GM23338 (cell line): ENCODE measurements around the gene RAB20. TPM values are rescaled to one million over a fixed set of nuclear protein-coding genes. Genes with fewer than 3 reads are reported as not detected.
A peak's percentile ranks its signal among the peaks of the same experiment; 100 is the strongest.

ENCODE experiments used
- ATAC-seq: fragments of 200-7000 bp; cut with Tn5 transposase; 3 replicates; pipeline ENCODE4 v1.9.1; 2020
- DNase-seq: peaks from one replicate; pipeline ENCODE4 v3.0.0-alpha.2; 2015; ENCODE audit warnings: low spot score
- H2AFZ ChIP-seq: fragments of 200-600 bp; sonication (generic); 2 replicates; pipeline ENCODE4 v1.8.0; 2016; ENCODE audit warnings: antibody characterized with exemption, mild to moderate bottlenecking, moderate library complexity
- H3F3A ChIP-seq: fragments of 200-600 bp; sonication (generic); replicated peaks from 2 replicates; pipeline ENCODE4 v1.8.0; 2017; ENCODE audit warnings: antibody characterized with exemption, mixed run types, low read depth
- H3K27ac ChIP-seq: fragments of 200-600 bp; sonication (generic); 2 replicates; pipeline ENCODE4 v1.6.1; 2016; ENCODE audit warnings: low read depth
- H3K27me3 ChIP-seq: fragments of 200-600 bp; sonication (generic); 2 replicates; pipeline ENCODE4 v1.8.0; 2016; ENCODE audit warnings: mild to moderate bottlenecking, mixed run types, moderate library complexity; ENCODE audit not compliant: insufficient read depth
- H3K36me3 ChIP-seq: fragments of 200-600 bp; sonication (generic); 2 replicates; pipeline ENCODE4 v1.8.0; 2016; ENCODE audit warnings: mild to moderate bottlenecking; ENCODE audit not compliant: insufficient read depth
- H3K4me1 ChIP-seq: fragments of 200-600 bp; sonication (generic); 2 replicates; pipeline ENCODE4 v1.8.0; 2016; ENCODE audit warnings: mild to moderate bottlenecking, moderate library complexity; ENCODE audit not compliant: insufficient read depth
- H3K4me2 ChIP-seq: fragments of 200-600 bp; sonication (generic); 2 replicates; pipeline ENCODE4 v1.7.1; 2017; ENCODE audit warnings: mixed run types
- H3K4me3 ChIP-seq: fragments of 200-600 bp; sonication (generic); 2 replicates; pipeline ENCODE4 v1.6.1; 2016; ENCODE audit warnings: mixed run types
- H3K79me2 ChIP-seq: fragments of 200-600 bp; sonication (generic); replicated peaks from 2 replicates; pipeline ENCODE4 v1.8.0; 2017; ENCODE audit warnings: mild to moderate bottlenecking; ENCODE audit not compliant: insufficient read depth
- H3K9me2 ChIP-seq: fragments of 200-600 bp; sonication (generic); 2 replicates; pipeline ENCODE4 v1.8.0; 2017; ENCODE audit not compliant: insufficient read depth
- H4K20me1 ChIP-seq: fragments of 200-600 bp; sonication (generic); replicated peaks from 2 replicates; pipeline ENCODE4 v1.8.0; 2017; ENCODE audit warnings: mild to moderate bottlenecking; ENCODE audit not compliant: insufficient read depth
- H3K27ac Mint-ChIP-seq: 2 replicates; pipeline ENCODE4 v1.8.0; 2020; ENCODE audit warnings: inconsistent platforms, mild to moderate bottlenecking, moderate library complexity, mixed read lengths
- H3K27me3 Mint-ChIP-seq: 3 replicates; pipeline ENCODE4 v1.8.0; 2022; ENCODE audit warnings: low read depth, mild to moderate bottlenecking, moderate library complexity, mixed read lengths, inconsistent platforms; ENCODE audit not compliant: insufficient read depth, poor library complexity
- H3K36me3 Mint-ChIP-seq: 3 replicates; pipeline ENCODE4 v1.8.0; 2021; ENCODE audit warnings: low read depth, mild to moderate bottlenecking, inconsistent platforms, moderate library complexity, mixed read lengths
- H3K4me1 Mint-ChIP-seq: 3 replicates; pipeline ENCODE4 v1.8.0; 2020; ENCODE audit warnings: mild to moderate bottlenecking, inconsistent platforms, mixed read lengths
- H3K4me3 Mint-ChIP-seq: 3 replicates; pipeline ENCODE4 v1.8.0; 2021; ENCODE audit warnings: moderate library complexity, mild to moderate bottlenecking, inconsistent platforms, mixed read lengths
- H3K9me3 Mint-ChIP-seq: 3 replicates; pipeline ENCODE4 v1.8.0; 2020; ENCODE audit warnings: moderate library complexity, mild to moderate bottlenecking, inconsistent platforms, mixed read lengths
- CREB1 ChIP-seq: fragments of 250-450 bp; sonication (Bioruptor Pico); IDR thresholded peaks from 2 replicates; pipeline ENCODE4 v1.5.0; 2020; ENCODE audit warnings: low read depth, mild to moderate bottlenecking, moderate library complexity
- CTCF ChIP-seq, 2 experiments: fragments of 200-600 bp in 1 of 2; sonication (generic) in 1 of 2; conservative IDR thresholded peaks; 2 replicates each; pipeline versions ENCODE4 v1.5.1 to v1.6.1; 2016 to 2017; ENCODE audit warnings: antibody characterized with exemption in 2 of 2, low read depth in 2 of 2, mild to moderate bottlenecking in 2 of 2, moderate library complexity in 1 of 2
- JUNB ChIP-seq: IDR thresholded peaks from one replicate; pipeline ENCODE4 v1.6.1; 2016; ENCODE audit warnings: antibody characterized with exemption; ENCODE audit not compliant: unreplicated experiment
- STAT1 ChIP-seq: IDR thresholded peaks from one replicate; pipeline ENCODE4 v1.6.1; 2016; ENCODE audit warnings: antibody characterized with exemption; ENCODE audit not compliant: unreplicated experiment
- ZNF331 ChIP-seq: fragments of 250-450 bp; sonication (Bioruptor Pico); IDR thresholded peaks from 2 replicates; pipeline ENCODE4 v1.5.0; 2020; ENCODE audit warnings: low read depth, mild to moderate bottlenecking, moderate library complexity
- ZNF462 ChIP-seq: fragments of 250-450 bp; sonication (Bioruptor Pico); IDR thresholded peaks from 2 replicates; pipeline ENCODE4 v1.5.0; 2020; ENCODE audit warnings: mild to moderate bottlenecking, moderate library complexity
- polyA plus RNA-seq: library from polyadenylated mRNA; unstranded; fragments of >200 nt; fragmentation: Nextera tagmentation; extraction: Ambion mirVana; gene quantifications from 2 replicates; pipeline ENCODE4 v1.2.1, GENCODE V29; 2016
- total RNA-seq: library from RNA; depleted of rRNA; stranded (reverse); fragments of >200 nt; shearing (Covaris generic); gene quantifications from 2 replicates; pipeline ENCODE4 v1.2.3, GENCODE V29; 2014

RAB20 gene
- total and polyA plus RNA-seq, 2 experiments from 2014 or later: 12.3 to 26.6 TPM

GRCh38 chr13:110576070-110576394, 14.5 kb upstream of the RAB20 start:
- Mint-ChIP-seq H3K27ac (no peak overlapping the region; the same call in 1 of the 2 replicates), H3K9me3 (no peaks in the 10 kb centered on the region), H3K27me3 (peaks cover 6% of the 10 kb centered on the region), H3K36me3 (no peaks in the 10 kb centered on the region), H3K4me3 (no peak overlapping the region), H3K4me1 (peaks cover 14% of the 10 kb centered on the region)
- Histone ChIP-seq H4K20me1 (no peaks in the 10 kb centered on the region), H3K9me2 (no peaks in the 10 kb centered on the region), H3K27ac (no peak overlapping the region), H3K4me1 (no peaks in the 10 kb centered on the region), H3K4me2 (no peak overlapping the region), H3K79me2 (no peaks in the 10 kb centered on the region), H3K36me3 (no peaks in the 10 kb centered on the region), H3F3A (no peaks in the 10 kb centered on the region), H3K4me3 (no peak overlapping the region), H2AFZ (peak overlapping the region; percentile 92; the same call in 1 of the 2 replicates), H3K27me3 (no peaks in the 10 kb centered on the region)
- no peak for ATAC-seq
- no peak for DNase-seq
- TF ChIP-seq ZNF331 (CRISPR knock-in tag) (no peak), STAT1 (no peak), JUNB (no peak)

GRCh38 chr13:110575322-110576069, 14.0 kb upstream of the RAB20 start:
- peaks cover 6% of the 10 kb centered on the region for H3K27me3 Mint-ChIP-seq

More at GRCh38 chr13:110575322-110576069, 14.0 kb upstream of the RAB20 start:
- Histone ChIP-seq H3K27ac (no peak overlapping the region), H3K9me2 (no peaks in the 10 kb centered on the region), H3K4me3 (no peak overlapping the region), H2AFZ (peak overlapping the region; percentile 92), H3K36me3 (no peaks in the 10 kb centered on the region), H3K79me2 (no peaks in the 10 kb centered on the region), H3K4me1 (no peaks in the 10 kb centered on the region), H3F3A (no peaks in the 10 kb centered on the region), H3K27me3 (no peaks in the 10 kb centered on the region), H4K20me1 (no peaks in the 10 kb centered on the region), H3K4me2 (no peak overlapping the region; the same call in 1 of the 2 replicates)
- Mint-ChIP-seq H3K4me3 (no peak overlapping the region), H3K27ac (no peak overlapping the region), H3K9me3 (no peaks in the 10 kb centered on the region), H3K36me3 (no peaks in the 10 kb centered on the region), H3K4me1 (peaks cover 14% of the 10 kb centered on the region)
- no peak for DNase-seq
- peak; percentile 64 for ATAC-seq
- peak in 1 of 2 experiments; percentile 55; a peak in 2 of 4 replicates for TF ChIP-seq CTCF (conservative IDR thresholded peaks at IDR 0.05; ENCODE audit: low read depth in 2 of 2)
- 0 out of 2 replicates have a peak, but pooled peaks have one; percentile 23 for TF ChIP-seq CREB1
- TF ChIP-seq ZNF462: no peak
